Endometrial microvascular endothelial cells (primary cell): Measurements from ENCODE around the gene SAMD4A. TPM values are rescaled to one million over a fixed set of nuclear protein-coding genes. Genes with fewer than 3 reads are reported as not detected.

ENCODE experiments used
- in situ Hi-C: cut with HindIII; loops from 2 replicates; pipeline ENCODE4 v1.10.0; 2017; ENCODE audit warnings: low sequenced_read_pairs, low pct_unique_long_range_greater_than_20kb; ENCODE audit errors: inconsistent ontology term
- total RNA-seq: library from RNA; depleted of rRNA; stranded (reverse); fragments of >200 nt; gene quantifications from one replicate; pipeline ENCODE4 v1.2.3, GENCODE V29; 2015; ENCODE audit errors: inconsistent ontology term

SAMD4A gene
- total RNA-seq, 1 donor from 2014 or later: 36.1 TPM

DNA sequence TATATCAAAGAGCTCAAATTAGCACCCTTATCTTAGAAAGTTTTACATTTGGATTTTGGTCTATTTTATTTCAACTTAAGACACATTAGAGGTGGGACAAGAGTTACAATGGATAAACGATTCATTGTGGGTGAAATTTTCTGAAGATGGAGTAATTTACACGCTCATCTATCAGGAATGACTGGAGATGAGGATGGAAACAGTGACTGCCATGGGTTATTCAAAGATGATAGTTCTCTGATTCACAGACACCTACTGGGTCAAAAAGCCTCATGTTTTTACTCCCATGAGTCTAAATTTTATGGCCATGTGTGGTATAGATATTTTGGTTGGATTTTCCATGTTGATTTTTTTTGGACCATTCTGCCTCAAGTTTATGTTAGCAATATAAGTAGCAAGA lies 22.1 kb downstream of the SAMD4A start:
- in situ Hi-C loops: no loop called here

DNA sequence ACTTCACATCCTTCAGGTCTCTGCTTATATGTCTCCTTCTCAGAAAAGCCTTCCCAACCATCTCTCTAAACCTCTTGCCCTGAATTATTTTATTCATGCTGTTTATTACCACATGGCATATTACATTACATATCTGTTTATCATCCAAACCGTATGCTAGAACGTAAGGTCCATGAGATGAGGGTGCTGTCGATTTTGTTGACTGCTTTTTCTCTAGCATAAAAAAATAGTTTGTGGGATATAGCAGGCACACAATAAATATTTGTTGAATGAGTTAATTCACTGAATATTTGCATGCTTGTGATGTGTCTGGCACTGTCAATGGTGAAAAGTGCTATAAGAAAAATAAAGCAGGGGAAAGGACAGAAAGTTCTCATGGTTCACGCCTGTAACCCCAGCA lies 22.9 kb downstream of the SAMD4A start:
- in situ Hi-C loops: no loop called here

DNA sequence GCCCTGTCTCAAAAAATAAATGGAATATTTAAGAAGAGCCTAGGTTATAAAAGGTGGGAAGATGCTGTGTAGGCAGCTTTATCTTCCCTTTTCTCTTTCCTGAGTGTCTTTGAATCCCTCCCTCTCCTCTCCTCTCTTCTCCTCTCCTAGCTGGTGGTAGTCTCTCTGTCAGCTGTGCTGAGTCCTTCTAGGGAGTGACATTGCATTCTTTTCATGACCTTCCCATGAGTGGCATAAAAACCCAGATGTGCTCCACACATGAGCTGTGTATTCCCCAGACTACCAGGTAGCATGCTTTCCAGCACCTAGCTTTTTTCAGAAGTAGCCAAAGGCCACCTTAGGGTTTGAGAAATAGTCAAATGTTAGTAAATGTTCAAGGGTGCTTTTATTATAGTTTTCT lies 23.6 kb downstream of the SAMD4A start:
- in situ Hi-C loops: no loop called here

DNA sequence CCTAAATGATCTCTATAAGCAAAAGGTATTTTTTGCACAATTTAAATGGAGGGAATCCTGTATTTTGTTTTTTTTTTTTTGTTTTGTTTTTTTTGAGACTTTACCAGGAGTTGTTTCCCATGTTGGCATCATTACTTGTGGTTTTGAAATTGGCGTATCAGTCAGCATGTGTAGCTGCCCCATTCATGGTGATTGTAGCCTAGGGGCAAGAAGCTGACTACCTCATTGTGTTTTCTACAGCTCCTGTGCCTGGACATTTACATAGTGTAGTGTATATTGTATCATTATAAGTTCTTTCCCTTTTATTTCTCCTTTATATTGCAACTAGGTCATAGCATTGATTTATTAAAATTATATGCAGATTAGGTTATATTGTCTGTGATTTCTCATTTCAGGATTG lies 24.5 kb downstream of the SAMD4A start:
- in situ Hi-C loops: no loop called here

DNA sequence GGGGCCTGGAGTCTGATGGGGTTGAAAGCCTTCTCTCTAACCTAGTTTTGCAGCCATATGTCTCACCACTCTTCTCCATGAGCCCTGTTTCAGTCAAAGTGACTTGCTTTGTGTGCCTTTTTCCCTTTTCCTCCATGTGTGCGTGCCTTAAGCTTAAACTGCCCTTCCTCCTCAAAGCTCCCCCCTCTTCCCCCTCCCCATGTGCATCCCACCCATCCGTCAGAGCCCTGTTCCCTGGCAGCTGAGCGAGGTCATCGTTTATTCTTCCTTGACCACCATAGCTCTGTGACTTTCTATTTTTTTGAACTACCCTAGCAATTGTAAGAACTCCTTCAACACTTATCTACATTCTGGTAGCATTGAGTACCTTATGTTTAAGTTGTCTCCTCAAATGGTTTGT lies 24.9 kb downstream of the SAMD4A start:
- in situ Hi-C loops: no loop called here

DNA sequence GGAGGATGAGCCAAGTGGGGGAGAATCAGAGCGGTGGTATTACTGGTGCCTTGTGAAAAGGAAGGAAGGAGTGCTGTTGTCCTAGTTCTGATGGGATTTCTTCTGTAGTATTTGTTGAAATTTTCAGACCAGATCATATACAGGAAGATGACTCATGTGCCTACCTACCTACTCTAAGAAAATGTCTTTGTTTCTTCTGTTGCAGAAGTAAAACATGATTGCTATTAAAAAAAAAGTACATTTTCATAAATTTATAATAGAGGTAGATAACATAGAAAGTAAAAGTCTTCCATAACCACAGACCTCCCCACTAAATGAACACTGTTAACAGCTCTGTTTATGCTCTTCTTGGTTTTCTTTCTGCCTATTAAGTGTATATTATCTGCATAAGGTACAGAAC lies 26.9 kb downstream of the SAMD4A start:
- in situ Hi-C loops: no loop called here

DNA sequence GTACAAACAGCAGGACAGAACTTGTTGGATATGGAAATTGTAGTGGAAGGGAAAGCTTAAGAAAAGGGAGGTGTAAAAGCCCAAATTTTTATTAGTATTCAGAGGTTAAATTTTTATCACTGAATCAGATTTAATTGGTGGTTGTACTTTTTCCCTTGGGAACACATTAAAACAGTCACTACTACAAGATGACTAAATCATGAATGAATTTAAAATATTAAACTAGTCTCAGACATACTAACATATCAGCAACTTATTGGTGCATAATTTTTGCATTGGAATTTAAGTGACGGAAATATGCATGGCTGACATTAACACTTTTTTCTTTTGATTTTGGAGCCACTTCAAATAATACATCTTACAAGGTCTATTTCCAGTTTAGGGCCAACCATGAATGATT lies 27.6 kb downstream of the SAMD4A start:
- in situ Hi-C loops: no loop called here

DNA sequence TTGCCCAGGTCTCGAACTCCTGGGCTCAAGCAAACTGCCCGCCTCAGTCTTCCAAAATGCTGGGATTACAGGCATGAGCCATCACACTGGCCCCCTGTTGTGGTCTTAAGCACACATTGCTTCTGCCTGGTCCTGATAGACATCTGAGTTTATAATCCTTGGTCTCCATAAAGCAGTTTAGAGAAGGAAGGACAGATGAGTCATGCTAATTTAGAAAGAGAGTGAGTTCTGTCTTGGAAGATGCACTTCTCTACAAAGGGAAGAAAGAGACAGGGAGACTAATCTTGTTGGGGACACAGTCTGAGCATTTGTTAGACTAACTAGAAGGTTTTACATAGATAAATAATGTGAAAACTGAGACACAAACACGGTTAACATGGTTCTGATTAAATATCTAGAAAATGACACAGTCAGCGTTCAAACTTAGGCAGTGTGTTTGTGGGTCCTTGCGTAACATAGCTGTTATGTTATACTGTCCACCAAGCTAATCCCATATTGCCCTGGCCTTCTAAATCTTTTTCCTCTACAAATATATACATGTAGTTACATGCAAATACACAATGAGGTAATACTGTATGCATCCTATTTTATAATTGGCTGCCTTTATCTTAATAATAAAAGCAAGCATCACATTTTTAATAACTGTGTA lies 31.0 kb downstream of the SAMD4A start:
- in situ Hi-C loops: no loop called here

DNA sequence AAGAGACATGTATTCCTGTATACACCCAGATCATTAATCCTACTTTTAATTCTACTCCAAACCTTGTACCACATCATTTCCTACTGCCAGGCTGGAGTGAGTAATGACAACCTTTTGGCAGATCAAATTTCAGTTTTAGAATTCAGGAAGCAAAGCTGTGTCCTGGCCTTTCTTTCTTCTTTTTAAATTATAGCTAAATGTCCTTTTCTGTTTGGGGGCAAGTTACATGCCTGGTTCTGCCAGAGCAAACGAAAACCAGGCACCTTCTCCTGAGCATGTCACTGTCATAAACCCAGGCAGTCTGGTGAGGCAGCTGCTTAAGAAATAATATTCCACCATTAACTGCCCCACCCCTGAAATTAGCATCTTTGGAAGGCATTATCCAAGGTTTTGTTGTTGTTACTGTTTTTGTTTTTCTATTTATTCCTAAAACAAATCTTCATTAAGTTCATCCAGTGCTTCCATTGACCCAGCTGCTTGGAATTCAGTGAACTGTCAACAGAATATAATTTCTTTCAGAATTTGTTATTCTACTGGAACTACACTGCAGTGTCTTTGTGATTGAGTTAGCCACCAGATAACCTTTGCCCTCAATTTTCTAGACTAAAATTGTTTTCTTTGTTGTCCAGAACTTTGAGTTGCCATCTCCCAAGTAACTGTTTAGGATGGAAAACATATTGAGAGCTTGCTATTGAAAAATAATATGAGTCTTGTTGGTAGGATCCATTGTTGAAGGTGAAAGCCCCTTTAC lies 33.2 kb downstream of the SAMD4A start:
- in situ Hi-C loops: no loop called here

DNA sequence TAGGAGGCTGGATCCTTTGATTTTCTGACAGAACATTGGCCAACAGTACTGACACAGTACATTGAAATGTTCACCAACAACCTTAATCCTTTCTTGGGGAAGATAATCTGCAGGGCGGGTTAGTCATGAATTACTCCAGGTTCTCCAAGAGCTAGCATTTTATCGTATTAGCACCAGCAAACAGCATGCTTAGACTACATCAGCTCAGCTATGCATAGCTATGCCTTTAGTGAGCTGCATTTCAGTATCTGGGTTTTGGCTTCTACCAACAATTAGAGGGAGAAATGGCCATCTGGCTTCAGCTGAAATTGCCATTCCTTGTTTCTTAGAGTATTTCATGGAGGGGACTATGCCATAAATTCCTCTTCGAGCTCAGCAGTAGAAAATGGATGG lies 33.8 kb downstream of the SAMD4A start:
- in situ Hi-C loops: no loop called here

DNA sequence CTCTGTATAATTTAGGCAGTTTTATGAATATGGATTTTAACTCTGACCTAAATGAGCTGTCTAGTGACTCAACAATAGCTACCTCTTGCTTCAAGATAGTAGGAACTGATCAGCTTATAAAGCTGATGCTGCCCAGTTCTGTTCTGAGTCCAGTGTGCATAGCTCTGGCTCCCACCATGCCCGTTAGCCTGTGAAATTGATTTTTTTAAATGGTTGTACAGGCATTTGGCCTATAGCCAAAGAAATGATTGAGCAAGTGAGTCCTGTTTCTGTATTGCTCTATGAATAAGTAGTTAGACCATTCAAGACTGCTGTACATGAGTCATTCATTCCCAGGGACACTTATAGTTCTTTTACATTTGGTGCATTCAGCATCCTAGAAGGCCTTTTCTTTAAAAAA lies 36.4 kb downstream of the SAMD4A start:
- in situ Hi-C loops: no loop called here

DNA sequence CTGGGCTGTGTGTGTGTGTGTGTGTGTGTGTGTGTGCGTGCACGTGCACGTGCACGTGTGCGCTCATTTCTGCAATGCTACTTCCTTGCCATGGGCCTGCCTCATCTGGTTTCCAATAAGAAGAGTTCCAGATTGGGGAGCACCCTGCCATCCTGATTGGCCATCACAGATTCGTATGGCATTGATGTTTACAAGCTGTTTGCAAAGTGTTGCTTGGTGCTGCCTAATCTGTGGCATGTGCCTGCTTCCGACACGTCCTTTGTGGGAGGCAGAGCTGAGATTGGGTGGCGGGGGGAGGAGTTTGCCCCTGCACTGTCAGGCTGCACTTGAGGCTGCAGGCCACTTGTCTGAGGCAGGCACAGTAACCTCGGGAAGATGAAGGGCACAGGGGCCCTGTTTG lies 39.2 kb downstream of the SAMD4A start:
- in situ Hi-C loops: no loop called here

DNA sequence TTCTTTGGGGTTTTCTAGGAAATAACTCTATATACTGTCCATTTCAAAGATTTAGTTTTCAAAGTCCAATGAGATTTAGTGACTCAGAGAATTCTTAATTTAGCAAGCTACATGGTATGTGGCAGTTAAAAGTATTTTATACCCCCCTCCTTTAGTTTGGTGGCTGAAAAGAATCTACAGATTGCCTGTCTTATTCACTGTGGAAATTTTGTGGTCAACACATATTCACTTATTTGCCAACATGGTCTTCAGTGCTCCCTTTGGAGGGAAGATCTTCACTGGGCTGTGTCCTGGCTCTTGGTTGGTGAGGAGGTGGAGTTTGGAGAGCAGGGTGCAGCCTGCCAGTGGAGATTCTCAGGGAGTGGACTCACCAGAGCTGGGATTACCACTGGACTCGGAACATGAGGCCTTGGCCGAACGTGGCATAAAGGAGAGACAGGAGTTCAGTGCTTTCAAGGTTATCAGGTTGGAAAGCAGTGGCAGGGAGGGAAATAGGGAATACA lies 39.8 kb downstream of the SAMD4A start:
- in situ Hi-C loops: no loop called here

DNA sequence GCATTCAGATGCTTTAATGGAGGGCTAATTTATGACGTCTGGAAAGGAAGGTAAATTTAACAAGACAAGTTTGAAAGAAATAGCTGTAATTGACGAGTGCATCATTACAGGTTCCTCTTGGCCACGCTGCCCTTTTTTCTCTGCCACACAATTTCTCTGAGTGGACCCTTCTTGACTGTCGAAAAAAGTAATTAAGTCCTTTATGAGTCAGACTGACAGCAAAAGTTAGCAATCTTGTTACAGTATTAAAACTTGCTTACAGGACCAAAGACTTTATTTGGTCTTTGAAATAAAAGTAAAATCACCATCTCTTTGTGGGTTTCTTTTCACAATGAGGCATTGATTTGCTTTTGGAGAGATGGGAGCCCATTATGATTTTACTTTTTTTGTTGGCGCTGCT lies 42.6 kb downstream of the SAMD4A start:
- in situ Hi-C loops: no loop called here

DNA sequence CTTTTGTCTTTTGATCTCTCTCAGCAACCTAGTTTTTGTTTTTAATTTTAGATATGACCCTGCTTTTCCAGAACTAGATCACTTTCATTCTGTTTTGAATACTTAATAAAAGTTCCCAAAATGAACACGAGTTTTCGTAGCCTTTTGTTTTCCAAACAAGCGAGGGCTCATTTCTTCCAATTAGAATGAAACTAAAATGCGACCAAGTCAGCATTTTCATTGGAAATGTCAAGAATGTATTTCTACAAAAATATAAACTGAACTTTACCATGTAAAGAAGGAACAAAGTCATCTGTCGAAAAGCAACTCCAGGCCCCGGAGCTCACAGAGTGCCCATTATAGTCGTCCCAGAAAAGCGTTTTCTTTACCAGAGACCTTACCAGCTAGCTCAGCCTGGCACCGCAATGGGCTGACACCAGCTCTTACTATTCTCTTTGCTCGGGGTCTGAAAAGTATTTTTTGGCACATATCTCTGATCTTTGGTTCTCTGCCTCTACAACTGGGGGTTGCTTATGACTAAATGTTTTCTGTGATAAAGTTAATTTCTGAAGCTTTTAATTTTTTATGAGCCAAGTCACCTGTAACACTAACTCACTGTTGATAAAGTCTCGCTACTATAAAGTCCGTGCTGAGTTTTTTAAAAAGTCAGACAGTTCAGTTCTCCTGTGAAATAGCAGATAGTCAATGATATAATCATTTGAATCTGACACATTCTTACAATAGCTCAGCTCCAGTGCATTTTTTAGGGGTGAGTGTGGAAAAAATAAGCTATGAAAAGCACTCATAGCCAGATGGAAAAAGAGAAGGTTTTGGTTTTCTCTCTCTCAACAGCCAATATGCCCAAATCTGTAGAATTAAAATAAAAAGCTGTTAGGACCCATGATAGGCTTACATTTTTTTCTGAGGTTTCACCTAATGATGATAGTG lies 43.4 kb downstream of the SAMD4A start:
- in situ Hi-C loops: no loop called here

DNA sequence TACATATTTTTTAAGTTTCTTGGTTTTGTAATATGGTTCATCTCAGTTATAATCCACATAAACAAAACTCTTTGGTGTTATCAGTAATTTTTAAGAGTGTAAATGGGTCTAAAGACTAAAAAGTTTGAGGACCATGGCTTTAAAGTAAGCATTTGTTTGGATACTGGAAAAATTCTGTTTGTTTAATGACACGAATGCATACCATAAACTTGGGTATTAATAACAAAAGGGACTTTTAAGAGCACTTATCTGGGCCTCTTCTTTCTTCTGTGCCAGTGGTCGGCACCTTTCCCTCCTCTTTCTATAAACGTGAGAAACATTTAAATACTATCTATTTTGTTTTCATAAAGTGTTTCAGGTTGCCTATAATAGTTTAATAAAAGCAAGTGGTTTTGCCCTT lies 47.4 kb downstream of the SAMD4A start:
- in situ Hi-C loops: no loop called here

DNA sequence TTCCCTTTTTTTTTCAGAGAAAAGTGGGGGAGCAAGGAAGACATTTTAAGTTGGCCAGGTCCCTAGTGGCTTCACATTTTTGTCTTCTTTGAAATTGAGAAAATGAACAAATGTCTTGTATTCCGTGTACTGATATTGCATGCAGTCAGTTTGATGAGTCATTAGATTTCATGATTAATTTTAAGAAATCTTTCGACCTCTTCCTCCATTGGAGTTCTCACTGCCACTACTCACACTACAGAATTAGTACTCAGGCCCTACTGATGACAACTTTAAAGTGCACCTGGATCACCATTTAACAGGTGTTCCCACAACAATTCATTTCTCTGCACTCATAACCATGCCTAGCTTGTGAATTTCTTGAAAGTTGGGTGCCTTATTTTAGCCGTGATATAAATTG lies 50.5 kb downstream of the SAMD4A start:
- in situ Hi-C loops: no loop called here

DNA sequence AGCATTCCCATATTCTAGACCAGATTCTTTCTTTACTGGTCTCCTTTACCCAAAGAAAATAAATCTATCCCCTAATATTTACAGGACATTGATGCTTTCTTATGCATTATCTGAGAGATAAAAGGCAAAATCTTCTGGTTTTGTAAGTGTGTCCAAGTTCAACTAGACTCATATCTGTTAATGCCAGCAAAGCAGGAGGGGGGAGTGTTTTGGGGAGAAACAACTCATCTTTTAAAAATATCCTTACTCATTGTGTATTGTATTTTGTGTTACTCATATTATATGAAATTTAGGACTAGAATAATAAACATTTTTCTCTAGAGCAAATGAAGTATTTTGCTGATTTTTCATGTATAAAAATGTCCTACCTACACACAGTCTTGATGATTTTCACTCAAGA lies 54.8 kb downstream of the SAMD4A start:
- in situ Hi-C loops: no loop called here

DNA sequence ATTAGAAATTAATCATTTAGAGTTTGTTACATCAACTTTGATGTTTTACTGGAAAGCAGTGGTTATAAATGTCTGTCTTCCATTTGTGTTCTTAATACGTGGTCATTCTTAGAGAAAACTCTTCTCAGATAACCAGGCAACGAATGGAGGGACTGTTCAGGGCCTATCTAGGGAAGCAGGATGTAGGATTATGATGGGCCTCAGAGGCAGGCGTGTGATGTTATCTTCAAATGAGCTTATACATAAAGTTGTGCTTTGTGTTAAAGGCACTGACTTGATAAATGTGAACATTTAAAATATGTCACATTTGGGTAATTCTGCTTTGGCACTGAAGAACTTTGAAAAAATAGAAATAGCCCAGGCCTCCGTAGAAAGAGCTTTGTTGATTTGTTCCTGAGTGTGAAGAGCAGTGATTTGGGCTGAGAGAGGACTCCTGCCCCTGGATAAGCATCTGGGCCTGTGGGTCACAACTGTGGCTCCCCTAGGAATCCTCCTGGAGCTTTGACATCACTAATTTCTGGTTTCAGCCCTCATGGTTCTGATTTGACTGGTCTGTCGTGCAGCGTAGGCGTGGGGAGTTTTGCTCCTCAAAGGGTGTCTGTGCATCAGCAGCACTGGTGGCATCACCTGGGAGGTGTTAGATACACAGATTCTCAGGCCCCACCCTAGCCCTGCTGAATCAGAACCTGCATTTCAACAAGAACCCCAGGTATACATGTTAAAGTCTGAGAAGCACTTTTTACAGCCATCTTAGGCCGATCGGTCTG lies 55.4 kb downstream of the SAMD4A start:
- in situ Hi-C loops: no loop called here
